Measurements from ENCODE around the gene SGCA. TPM values are rescaled to one million over a fixed set of nuclear protein-coding genes. Genes with fewer than 3 reads are reported as not detected.
A peak's percentile ranks its signal among the peaks of the same experiment; 100 is the strongest.

Gene SGCA
- polyA plus RNA-seq, 6 donors from 2014 or later, result 2.0 to 16.6 (median 3.5) TPM

DNA sequence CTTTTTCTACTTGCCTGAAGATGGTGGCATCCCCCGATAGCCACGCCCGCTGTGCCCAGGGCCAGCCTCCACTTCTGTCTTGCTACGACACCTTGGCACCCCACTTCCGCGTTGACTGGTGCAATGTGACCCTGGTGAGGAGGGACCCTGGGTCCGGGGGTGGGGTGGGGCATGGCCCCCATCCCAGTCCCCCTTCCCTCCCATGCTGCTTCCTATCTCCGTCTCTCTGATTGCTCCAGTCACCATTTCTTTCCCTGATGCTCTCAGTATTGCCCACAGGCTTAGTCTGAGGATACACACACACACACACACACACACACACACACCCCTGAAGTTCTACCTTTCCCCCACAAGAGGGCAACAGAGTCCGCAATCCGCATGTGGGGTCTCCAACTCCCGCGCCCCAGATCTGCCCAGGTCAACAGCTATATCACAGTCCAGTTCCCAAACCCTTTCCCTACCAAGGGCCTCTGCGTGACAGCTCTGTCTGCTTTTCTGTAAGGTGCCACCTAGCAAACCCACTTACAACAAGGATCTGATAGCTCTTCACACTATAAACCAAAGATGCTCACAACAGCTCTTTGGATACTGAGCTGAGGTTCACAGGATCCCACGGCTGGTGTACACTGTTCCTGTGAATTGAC lies 3.4 kb downstream of the SGCA start:
- H3K9me3 Mint-ChIP-seq, result no peaks in the 10 kb centered on the region
- H3K36me3 Mint-ChIP-seq, result no peaks in the 10 kb centered on the region

DNA sequence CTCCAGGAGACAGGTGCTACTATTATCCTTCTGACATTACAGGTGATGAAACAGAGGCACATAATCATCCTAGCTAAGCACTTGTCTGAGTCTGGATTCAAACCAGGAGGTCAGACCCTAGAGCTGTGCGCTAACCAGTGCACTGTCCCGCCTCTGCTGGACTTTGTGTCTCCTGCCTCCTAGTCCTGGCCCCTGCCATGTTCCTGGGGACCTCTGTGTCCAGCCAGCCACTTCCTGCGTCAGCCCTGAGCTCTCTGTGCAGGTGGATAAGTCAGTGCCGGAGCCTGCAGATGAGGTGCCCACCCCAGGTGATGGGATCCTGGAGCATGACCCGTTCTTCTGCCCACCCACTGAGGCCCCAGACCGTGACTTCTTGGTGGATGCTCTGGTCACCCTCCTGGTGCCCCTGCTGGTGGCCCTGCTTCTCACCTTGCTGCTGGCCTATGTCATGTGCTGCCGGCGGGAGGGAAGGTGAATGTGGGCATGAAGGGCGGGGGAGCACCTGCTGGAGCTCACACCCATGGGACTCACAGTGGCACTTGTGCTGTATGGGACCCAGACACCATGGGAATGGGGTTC lies 4.2 kb downstream of the SGCA start:
- peaks cover 0 to 9% (median 0%) of the 10 kb centered on the region in 3 donors for H3K27me3 Mint-ChIP-seq
- no peak for DNase-seq
- no peak for ATAC-seq (ENCODE audit: low read depth in 2 of 2)
- no peaks in the 10 kb centered on the region for H3K36me3 Mint-ChIP-seq
- H3K4me1 Mint-ChIP-seq, result peaks cover 18 to 24% (median 23%) of the 10 kb centered on the region in 3 donors
- peak overlapping the region in 3 of 6 donors; percentile 88 to 97 (median 93) for H3K27ac Mint-ChIP-seq
- no peaks in the 10 kb centered on the region for H3K9me3 Mint-ChIP-seq
- no peak overlapping the region for H3K4me3 Mint-ChIP-seq

More for the DNA sequence above, 3.4 kb downstream of the SGCA start:
- peaks cover 25 to 27% (median 26%) of the 10 kb centered on the region in 3 donors for H3K4me1 Mint-ChIP-seq
- H3K27me3 Mint-ChIP-seq, result peaks cover 0 to 9% (median 0%) of the 10 kb centered on the region in 3 donors
- peak overlapping the region; percentile 10 to 81 (median 72) for H3K4me3 Mint-ChIP-seq
- peak; percentile 72 for DNase-seq
- H3K27ac Mint-ChIP-seq, result peak overlapping the region; percentile 6 to 97 (median 86)
- ATAC-seq (ENCODE audit: low read depth in 2 of 2), result peak; percentile 88 to 92

GRCh38 chr17:50170662-50171370 lies 5.0 kb downstream of the SGCA start:
- no peak for DNase-seq
- no peak overlapping the region for H3K4me3 Mint-ChIP-seq
- ATAC-seq (ENCODE audit: low read depth in 2 of 2), result no peak
- H3K27me3 Mint-ChIP-seq, result peaks cover 0 to 9% (median 0%) of the 10 kb centered on the region in 3 donors
- H3K36me3 Mint-ChIP-seq, result no peaks in the 10 kb centered on the region
- peak overlapping the region in 1 of 6 donors; percentile 30 for H3K27ac Mint-ChIP-seq
- H3K9me3 Mint-ChIP-seq, result no peaks in the 10 kb centered on the region
- peaks cover 12 to 18% (median 15%) of the 10 kb centered on the region in 3 donors for H3K4me1 Mint-ChIP-seq

GRCh38 chr17:50171371-50172071 lies 5.7 kb downstream of the SGCA start:
- no peak for DNase-seq
- no peak for ATAC-seq (ENCODE audit: low read depth in 2 of 2)
- Mint-ChIP-seq H3K36me3 (no peaks in the 10 kb centered on the region), H3K9me3 (no peaks in the 10 kb centered on the region), H3K27me3 (peaks cover 0 to 9% (median 0%) of the 10 kb centered on the region in 3 donors), H3K4me3 (no peak overlapping the region), H3K27ac (peak overlapping the region in 1 of 6 donors; percentile 44), H3K4me1 (peaks cover 12 to 18% (median 13%) of the 10 kb centered on the region in 3 donors)

GRCh38 chr17:50172130-50172529 lies 6.3 kb downstream of the SGCA start:
- ATAC-seq (ENCODE audit: low read depth in 2 of 2) (no peak), DNase-seq (no peak)
- no peak overlapping the region for H3K4me3 Mint-ChIP-seq
- H3K27ac Mint-ChIP-seq, result no peak overlapping the region
- peaks cover 11 to 14% (median 13%) of the 10 kb centered on the region in 3 donors for H3K4me1 Mint-ChIP-seq
- peaks cover 0 to 9% (median 0%) of the 10 kb centered on the region in 3 donors for H3K27me3 Mint-ChIP-seq
- H3K9me3 Mint-ChIP-seq, result no peaks in the 10 kb centered on the region
- H3K36me3 Mint-ChIP-seq, result no peaks in the 10 kb centered on the region

GRCh38 chr17:50172936-50173334 lies 7.1 kb downstream of the SGCA start:
- no peak overlapping the region for H3K27ac Mint-ChIP-seq
- no peak for ATAC-seq (ENCODE audit: low read depth in 2 of 2)

GRCh38 chr17:50173335-50173941 lies 7.6 kb downstream of the SGCA start:
- H3K4me3 Mint-ChIP-seq, result no peak overlapping the region
- no peaks in the 10 kb centered on the region for H3K36me3 Mint-ChIP-seq
- ATAC-seq (ENCODE audit: low read depth in 2 of 2) (no peak), DNase-seq (no peak)
- no peak overlapping the region for H3K27ac Mint-ChIP-seq
- H3K27me3 Mint-ChIP-seq, result peaks cover 0 to 9% (median 0%) of the 10 kb centered on the region in 3 donors
- H3K9me3 Mint-ChIP-seq, result no peaks in the 10 kb centered on the region
- H3K4me1 Mint-ChIP-seq, result peaks cover 14 to 19% (median 16%) of the 10 kb centered on the region in 3 donors

More at GRCh38 chr17:50172936-50173334, 7.1 kb downstream of the SGCA start:
- peaks cover 12 to 14% (median 13%) of the 10 kb centered on the region in 3 donors for H3K4me1 Mint-ChIP-seq
- H3K4me3 Mint-ChIP-seq, result no peak overlapping the region
- no peaks in the 10 kb centered on the region for H3K9me3 Mint-ChIP-seq
- H3K36me3 Mint-ChIP-seq, result no peaks in the 10 kb centered on the region
- peaks cover 0 to 9% (median 0%) of the 10 kb centered on the region in 3 donors for H3K27me3 Mint-ChIP-seq
- no peak for DNase-seq

DNA sequence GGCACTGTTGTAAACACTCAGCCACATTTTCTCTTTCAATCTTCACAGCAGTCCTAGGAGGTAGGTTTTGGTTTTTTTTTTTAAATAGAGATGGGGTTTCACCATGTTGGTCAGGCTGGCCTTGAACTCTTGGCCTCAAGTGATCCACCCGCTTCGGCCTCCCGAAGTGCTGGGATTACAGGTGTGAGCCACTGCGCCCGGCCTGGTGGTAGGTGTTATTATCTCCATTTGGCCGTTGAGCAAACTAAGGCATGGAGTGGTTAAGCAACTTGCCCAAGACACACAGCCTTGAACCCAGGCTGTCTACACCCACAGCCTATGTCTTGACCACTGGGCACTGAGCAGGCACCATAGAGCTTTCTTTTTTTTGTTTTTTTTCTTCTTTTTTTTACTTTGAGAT lies 8.6 kb downstream of the SGCA start:
- ATAC-seq (ENCODE audit: low read depth in 2 of 2) (no peak), DNase-seq (no peak)
- Mint-ChIP-seq H3K4me1 (peaks cover 6 to 11% (median 7%) of the 10 kb centered on the region in 3 donors), H3K4me3 (no peak overlapping the region), H3K27ac (peak overlapping the region in 1 of 6 donors; percentile 16), H3K36me3 (no peaks in the 10 kb centered on the region), H3K27me3 (peaks cover 0 to 1% (median 0%) of the 10 kb centered on the region in 3 donors), H3K9me3 (no peaks in the 10 kb centered on the region)

- H3K4me1 Mint-ChIP-seq, result peaks cover 6 to 8% (median 6%) of the 10 kb centered on the region in 3 donors
- peak overlapping the region in 1 of 6 donors; percentile 44 for H3K27ac Mint-ChIP-seq
- no peaks in the 10 kb centered on the region for H3K36me3 Mint-ChIP-seq
Measured at GRCh38 chr17:50175035-50175807, 9.4 kb downstream of the SGCA start.

GRCh38 chr17:50176559-50177357 lies 11.0 kb downstream of the SGCA start:
- H3K9me3 Mint-ChIP-seq, result no peaks in the 10 kb centered on the region
- H3K4me3 Mint-ChIP-seq, result no peak overlapping the region
- no peak for DNase-seq
- H3K36me3 Mint-ChIP-seq, result no peaks in the 10 kb centered on the region
- no peaks in the 10 kb centered on the region for H3K27me3 Mint-ChIP-seq
- no peak for ATAC-seq (ENCODE audit: low read depth in 2 of 2)
- peaks cover 6 to 12% (median 9%) of the 10 kb centered on the region in 3 donors for H3K4me1 Mint-ChIP-seq
- H3K27ac Mint-ChIP-seq, result peak overlapping the region in 1 of 6 donors; percentile 76

More at GRCh38 chr17:50175035-50175807, 9.4 kb downstream of the SGCA start:
- DNase-seq, result no peak
- ATAC-seq (ENCODE audit: low read depth in 2 of 2), result no peak
- H3K27me3 Mint-ChIP-seq, result no peaks in the 10 kb centered on the region
- no peaks in the 10 kb centered on the region for H3K9me3 Mint-ChIP-seq
- no peak overlapping the region for H3K4me3 Mint-ChIP-seq

DNA sequence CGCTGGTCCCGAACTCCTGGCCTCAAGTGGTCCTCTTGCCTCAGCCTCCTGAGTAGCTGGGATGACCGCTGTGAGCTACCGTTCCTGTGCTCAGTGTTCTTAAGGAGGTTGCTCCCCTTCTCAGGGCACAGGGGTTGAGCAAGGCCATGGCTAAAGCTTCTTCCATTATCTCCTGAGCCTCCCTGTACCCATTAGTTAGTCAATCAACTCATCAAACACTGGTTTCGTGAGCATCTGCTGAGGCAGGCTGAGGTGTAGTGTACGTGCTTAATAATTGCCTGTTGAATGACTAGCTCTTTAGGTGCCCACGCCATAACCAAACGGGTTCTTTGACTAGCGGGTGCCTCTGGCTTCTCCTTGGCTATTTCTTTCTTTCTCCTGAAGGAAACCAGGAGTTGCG lies 11.7 kb downstream of the SGCA start:
- H3K27me3 Mint-ChIP-seq, result no peaks in the 10 kb centered on the region
- H3K9me3 Mint-ChIP-seq, result no peaks in the 10 kb centered on the region
- peak overlapping the region in 1 of 6 donors; percentile 89 for H3K27ac Mint-ChIP-seq
- DNase-seq (no peak), ATAC-seq (ENCODE audit: low read depth in 2 of 2) (no peak)
- H3K4me1 Mint-ChIP-seq, result peaks cover 11 to 15% (median 12%) of the 10 kb centered on the region in 3 donors
- H3K36me3 Mint-ChIP-seq, result no peaks in the 10 kb centered on the region
- no peak overlapping the region for H3K4me3 Mint-ChIP-seq
